SK-N-MC (cell line): ENCODE measurements around the gene TEKT2.

ENCODE experiments used
- EZH2 ChIP-seq: fragments of 200-600 bp; sonication (generic); IDR thresholded peaks from one replicate; pipeline ENCODE4 v1.6.1; 2017; ENCODE audit warnings: antibody characterized with exemption
- FOXP2 ChIP-seq: optimal IDR thresholded peaks from 2 replicates; pipeline ENCODE3; 2011; ENCODE audit warnings: mild to moderate bottlenecking, moderate library complexity; ENCODE audit not compliant: insufficient read depth; ENCODE audit errors: extremely low read length, control extremely low read depth
- POLR2AphosphoS5 ChIP-seq: IDR thresholded peaks from 2 replicates; pipeline ENCODE4 v1.6.1; 2012; ENCODE audit warnings: mild to moderate bottlenecking, low read depth, low read length, borderline replicate concordance

GRCh38 chr1:36068866-36069265 lies 15.0 kb upstream of the TEKT2 start:
- TF ChIP-seq EZH2 = no peak
- TF ChIP-seq POLR2AphosphoS5 = no peak
- no peak for TF ChIP-seq FOXP2
